Subcutaneous abdominal adipose tissue (tissue), 5 donors: ENCODE measurements around the gene UNC13D.

Source experiments
- H3K27ac ChIP-seq: one replicate; pipeline ENCODE4 v1.7.0; 2013; ENCODE audit warnings: low read depth, mild to moderate bottlenecking, inconsistent platforms, low read length, moderate library complexity
- H3K27me3 ChIP-seq, 5 donors: one replicate each; pipeline ENCODE4 v1.7.0; 2013; ENCODE audit warnings: low read length in 5 of 5, inconsistent platforms in 1 of 5; ENCODE audit not compliant: control insufficient read depth in 5 of 5, insufficient read depth in 4 of 5
- H3K36me3 ChIP-seq, 5 donors: one replicate each; pipeline ENCODE4 v1.7.0; 2013; ENCODE audit warnings: low read length in 5 of 5; ENCODE audit not compliant: control insufficient read depth in 5 of 5, insufficient read depth in 5 of 5
- H3K4me1 ChIP-seq, 5 donors: one replicate each; pipeline ENCODE4 v1.7.0; 2013; ENCODE audit warnings: low read length in 5 of 5, mild to moderate bottlenecking in 3 of 5, moderate library complexity in 1 of 5; ENCODE audit not compliant: control insufficient read depth in 5 of 5, insufficient read depth in 5 of 5
- H3K4me3 ChIP-seq, 5 donors: one replicate each; pipeline ENCODE4 v1.7.0; 2013; ENCODE audit warnings: low read length in 5 of 5, low read depth in 1 of 5
- H3K9ac ChIP-seq, 5 donors: one replicate each; pipeline ENCODE4 v1.7.0; 2013; ENCODE audit warnings: low read length in 5 of 5, mild to moderate bottlenecking in 4 of 5, moderate library complexity in 3 of 5
- H3K9me3 ChIP-seq, 5 donors: one replicate each; pipeline ENCODE4 v1.7.0; 2013; ENCODE audit warnings: low read length in 5 of 5; ENCODE audit not compliant: control insufficient read depth in 5 of 5
- donor health status: healthy.
- donor health status: healthy.
- donor health status: healthy.
- donor health status: healthy.
- donor health status: healthy.

UNC13D gene

DNA sequence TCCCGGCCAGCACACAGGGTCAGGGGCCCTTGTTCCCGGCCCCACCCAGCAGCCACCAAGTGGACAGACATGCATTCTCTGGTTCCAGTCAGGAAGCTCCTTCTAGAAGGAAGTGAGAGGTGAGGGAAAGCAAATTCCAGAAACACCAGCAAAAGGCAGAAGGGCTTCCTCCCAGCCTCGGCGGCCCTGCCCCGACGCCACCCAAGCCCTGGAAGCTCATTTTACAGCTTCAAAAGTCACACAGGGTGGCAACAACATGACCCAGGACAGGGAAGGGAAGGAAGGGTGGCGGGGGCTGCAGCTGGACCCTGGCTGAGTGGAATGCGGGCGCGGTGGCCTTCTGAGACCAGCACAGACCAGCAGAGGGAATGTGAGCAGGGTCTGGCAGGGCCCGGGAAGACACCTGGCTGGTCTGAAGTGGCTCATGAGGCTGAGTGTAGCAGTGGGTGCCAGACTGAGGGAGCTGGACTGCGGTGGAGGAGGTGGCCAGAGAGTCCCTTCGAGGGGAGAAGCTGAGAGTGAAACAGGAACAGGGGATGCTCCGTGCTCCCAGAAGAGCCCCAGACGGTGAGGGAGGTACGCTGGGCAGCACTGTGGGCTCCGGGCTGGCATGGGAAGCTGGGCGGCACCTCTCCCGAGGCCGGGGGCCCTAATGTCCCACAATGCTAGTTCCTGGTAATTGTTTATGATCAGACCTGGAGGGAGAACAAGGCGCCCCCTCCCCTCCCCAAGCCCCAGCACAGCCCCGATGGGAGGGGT lies 1.9 kb upstream of the UNC13D start:
- Histone ChIP-seq H3K27ac (peak overlapping the region; percentile 94), H3K4me3 (peak overlapping the region in 1 of 5 donors; percentile 9), H3K27me3 (no peaks in the 10 kb centered on the region), H3K9ac (peak overlapping the region in 2 of 5 donors; percentile 59 to 60), H3K4me1 (peaks cover 23 to 62% (median 61%) of the 10 kb centered on the region in 5 donors), H3K36me3 (peaks cover 0 to 52% (median 51%) of the 10 kb centered on the region in 5 donors), H3K9me3 (no peaks in the 10 kb centered on the region)

DNA sequence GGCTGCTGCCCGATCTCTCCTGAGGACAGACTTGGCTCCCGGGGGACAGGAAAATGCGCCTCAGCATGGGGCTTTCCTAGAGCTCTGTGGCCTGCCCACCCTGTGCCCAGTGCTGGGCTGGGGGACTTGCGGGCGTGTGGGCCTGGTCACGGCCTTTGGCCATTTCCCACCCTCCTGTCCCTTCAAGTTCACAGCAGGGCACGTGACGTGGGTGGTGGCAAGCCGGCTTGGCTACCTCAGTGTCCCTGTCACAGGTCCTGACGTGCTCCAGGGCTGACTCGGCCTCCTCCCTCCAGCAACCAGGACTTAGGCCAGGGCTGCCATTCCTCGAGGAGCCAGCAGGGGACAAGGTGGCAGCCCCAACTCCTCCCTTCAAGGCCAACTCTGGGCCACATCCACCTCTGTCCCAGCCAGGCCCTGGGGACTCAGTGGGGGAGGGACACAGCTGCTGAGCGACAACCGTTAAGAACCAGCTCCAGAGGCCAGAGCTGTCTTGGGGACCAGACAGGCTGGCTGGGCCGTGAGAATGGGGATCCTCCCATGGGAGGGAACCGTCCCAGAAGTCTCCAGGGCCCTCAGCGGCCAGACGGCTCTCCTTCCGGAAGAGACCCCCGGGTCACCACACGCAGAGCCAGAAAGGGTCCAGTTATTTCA lies 981 bp upstream of the UNC13D start:
- peaks cover 0 to 49% (median 43%) of the 10 kb centered on the region in 5 donors for H3K36me3 ChIP-seq
- no peaks in the 10 kb centered on the region for H3K9me3 ChIP-seq
- peak overlapping the region in 1 of 5 donors; percentile 39 for H3K4me3 ChIP-seq
- H3K27me3 ChIP-seq = no peaks in the 10 kb centered on the region
- H3K4me1 ChIP-seq = peaks cover 20 to 54% (median 54%) of the 10 kb centered on the region in 5 donors
- peak overlapping the region; percentile 94 for H3K27ac ChIP-seq
- peak overlapping the region in 4 of 5 donors; percentile 22 to 59 (median 44) for H3K9ac ChIP-seq

GRCh38 chr17:75844530-75845057 lies 390 bp upstream of the UNC13D start:
- H3K27me3 ChIP-seq = no peaks in the 10 kb centered on the region
- peak overlapping the region in 1 of 5 donors; percentile 41 for H3K4me3 ChIP-seq
- H3K36me3 ChIP-seq = peaks cover 0 to 49% (median 41%) of the 10 kb centered on the region in 5 donors
- H3K27ac ChIP-seq = peak overlapping the region; percentile 94
- H3K9ac ChIP-seq = peak overlapping the region in 2 of 5 donors; percentile 22 to 57
- H3K9me3 ChIP-seq = no peaks in the 10 kb centered on the region
- H3K4me1 ChIP-seq = peaks cover 16 to 50% (median 49%) of the 10 kb centered on the region in 5 donors

- Histone ChIP-seq H3K27me3 (no peaks in the 10 kb centered on the region), H3K9me3 (no peaks in the 10 kb centered on the region), H3K36me3 (peaks cover 0 to 34% (median 26%) of the 10 kb centered on the region in 5 donors), H3K27ac (no peak overlapping the region), H3K4me1 (peaks cover 7 to 34% (median 34%) of the 10 kb centered on the region in 5 donors), H3K4me3 (peak overlapping the region in 2 of 5 donors; percentile 37 to 41), H3K9ac (peak overlapping the region in 2 of 5 donors; percentile 1 to 35)
These were observed 1.1 kb downstream of the UNC13D start for GRCh38 chr17:75842963-75843576.

- no peak overlapping the region for H3K9ac ChIP-seq
- H3K4me3 ChIP-seq = no peak overlapping the region
- peaks cover 0 to 27% (median 19%) of the 10 kb centered on the region in 5 donors for H3K36me3 ChIP-seq
- H3K9me3 ChIP-seq = no peaks in the 10 kb centered on the region
- no peak overlapping the region for H3K27ac ChIP-seq
- H3K27me3 ChIP-seq = no peaks in the 10 kb centered on the region
- H3K4me1 ChIP-seq = peaks cover 7 to 28% (median 27%) of the 10 kb centered on the region in 5 donors
These were observed 1.8 kb downstream of the UNC13D start for GRCh38 chr17:75842411-75842810.

- Histone ChIP-seq H3K36me3 (peaks cover 0 to 22% (median 3%) of the 10 kb centered on the region in 5 donors), H3K27ac (no peak overlapping the region), H3K9me3 (no peaks in the 10 kb centered on the region), H3K4me3 (no peak overlapping the region), H3K27me3 (no peaks in the 10 kb centered on the region), H3K4me1 (peaks cover 6 to 19% (median 12%) of the 10 kb centered on the region in 5 donors), H3K9ac (no peak overlapping the region)
These were observed 3.4 kb downstream of the UNC13D start for GRCh38 chr17:75840799-75841164.

DNA sequence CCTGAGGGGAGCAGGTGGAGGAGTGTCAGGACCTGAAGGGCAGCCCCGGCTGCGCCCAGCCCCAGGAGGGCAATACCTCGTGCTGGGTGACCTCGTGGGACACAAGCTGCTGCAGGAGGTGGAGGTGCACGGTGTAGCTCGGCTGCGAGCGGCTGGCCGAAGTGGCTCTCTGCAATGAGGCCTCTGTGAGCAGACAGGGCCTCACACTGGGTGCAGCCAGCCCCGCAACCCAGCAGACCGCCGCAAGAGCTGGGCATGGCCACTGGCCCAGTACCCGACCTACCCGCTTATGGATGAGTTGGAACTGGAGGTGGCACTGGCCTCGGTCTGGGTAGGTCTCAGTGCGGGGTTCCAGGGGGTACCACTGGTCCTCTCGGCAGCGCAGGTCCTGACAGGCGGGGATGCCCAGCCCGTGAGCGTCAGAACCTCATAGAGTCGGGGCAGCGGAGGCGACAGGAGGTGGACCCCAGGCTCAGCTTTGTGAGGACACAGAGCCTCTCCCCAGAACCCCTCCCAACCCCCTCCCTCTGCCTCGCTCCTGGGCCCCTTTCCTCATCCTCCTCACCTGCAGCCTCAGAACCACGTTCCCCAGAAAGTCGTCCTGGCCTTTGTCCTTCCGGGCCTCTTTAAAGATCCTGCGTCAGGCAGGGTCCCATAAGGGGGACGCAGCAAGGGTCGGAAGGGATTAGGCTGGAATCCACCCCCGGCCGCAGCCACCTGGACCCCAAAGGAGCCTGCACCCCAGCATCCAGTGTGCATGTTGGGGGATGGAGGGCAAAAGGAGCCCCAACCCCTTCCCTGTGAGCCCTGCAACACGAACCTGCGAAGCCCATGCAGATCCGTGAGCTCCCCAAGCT lies 4.0 kb downstream of the UNC13D start:
- peaks cover 3 to 13% (median 5%) of the 10 kb centered on the region in 5 donors for H3K4me1 ChIP-seq
- no peak overlapping the region for H3K9ac ChIP-seq
- no peaks in the 10 kb centered on the region for H3K9me3 ChIP-seq
- peaks cover 0 to 24% (median 3%) of the 10 kb centered on the region in 5 donors for H3K36me3 ChIP-seq
- H3K27me3 ChIP-seq = no peaks in the 10 kb centered on the region
- no peak overlapping the region for H3K4me3 ChIP-seq
- H3K27ac ChIP-seq = no peak overlapping the region

GRCh38 chr17:75838410-75838809 lies 5.8 kb downstream of the UNC13D start:
- Histone ChIP-seq H3K27ac (no peak overlapping the region), H3K4me1 (peaks cover 0 to 2% (median 0%) of the 10 kb centered on the region in 5 donors), H3K4me3 (no peak overlapping the region), H3K9ac (no peak overlapping the region), H3K27me3 (no peaks in the 10 kb centered on the region), H3K9me3 (no peaks in the 10 kb centered on the region), H3K36me3 (peaks cover 0 to 35% (median 10%) of the 10 kb centered on the region in 5 donors)

GRCh38 chr17:75837899-75838298 lies 6.3 kb downstream of the UNC13D start:
- Histone ChIP-seq H3K9me3 (no peaks in the 10 kb centered on the region), H3K4me1 (peaks cover 0 to 2% (median 0%) of the 10 kb centered on the region in 5 donors), H3K36me3 (peaks cover 0 to 35% (median 10%) of the 10 kb centered on the region in 5 donors), H3K9ac (no peak overlapping the region), H3K27ac (no peak overlapping the region), H3K27me3 (no peaks in the 10 kb centered on the region), H3K4me3 (no peak overlapping the region)
